Gastroesophageal sphincter (tissue), 4 donors: ENCODE measurements around the gene SPINT2. TPM values are rescaled to one million over a fixed set of nuclear protein-coding genes. Genes with fewer than 3 reads are reported as not detected.

ENCODE experiments used
- ATAC-seq: fragments of 150-250 bp; one replicate; pipeline ENCODE4 v1.9.1; 2016; ENCODE audit warnings: mild to moderate bottlenecking, moderate library complexity
- H3K27ac ChIP-seq, 4 donors: fragments of 200-600 bp; sonication (generic) in 3 of 4; 1 replicate in 3 of 4; 2 replicates in 1 of 4; pipeline ENCODE4 v1.5.1; 2016 to 2019
- H3K27me3 ChIP-seq: fragments of 200-600 bp; sonication (generic); one replicate; pipeline ENCODE4 v1.5.1; 2019
- H3K36me3 ChIP-seq, 2 donors: fragments of 200-600 bp; sonication (generic); one replicate each; pipeline ENCODE4 v1.5.1; 2019; ENCODE audit warnings: control low read depth in 1 of 2
- H3K4me1 ChIP-seq, 3 donors: fragments of 200-600 bp; sonication (generic); 1 replicate in 2 of 3; 2 replicates in 1 of 3; pipeline ENCODE4 v1.5.1; 2016 to 2019; ENCODE audit warnings: control low read depth in 2 of 3
- H3K4me3 ChIP-seq, 2 donors: fragments of 200-600 bp; sonication (generic); one replicate each; pipeline ENCODE4 v1.5.1; 2019; ENCODE audit warnings: mild to moderate bottlenecking in 1 of 2, moderate library complexity in 1 of 2
- H3K9me3 ChIP-seq, 3 donors: fragments of 200-600 bp; sonication (generic); one replicate each; pipeline ENCODE4 v1.5.1; 2017 to 2019; ENCODE audit warnings: control low read depth in 2 of 3
- EP300 ChIP-seq: sonication (generic); formaldehyde crosslinking; IDR thresholded peaks from one replicate; pipeline ENCODE4 v1.6.1; 2017; ENCODE audit warnings: antibody characterized with exemption, mild to moderate bottlenecking
- POLR2A ChIP-seq, 2 donors: fragments of 450-650 bp; IDR thresholded peaks; one replicate each; pipeline ENCODE4 v1.6.1; 2017; ENCODE audit warnings: antibody characterized with exemption in 2 of 2, mild to moderate bottlenecking in 2 of 2, moderate library complexity in 1 of 2
- POLR2AphosphoS5 ChIP-seq: sonication (generic); formaldehyde crosslinking; IDR thresholded peaks from one replicate; pipeline ENCODE4 v1.6.1; 2017; ENCODE audit warnings: antibody characterized with exemption
- WGBS, 2 donors: methylation state at CpG; one replicate each; pipeline ENCODE4 v1.1.5; 2018; ENCODE audit warnings: low coverage in 1 of 2; 5-methylcytosine and 5-hydroxymethylcytosine counted together
- total RNA-seq, 4 donors: library from RNA; depleted of rRNA; stranded (reverse); fragments of >200 nt; gene quantifications; one replicate each; pipeline ENCODE4 v1.1.0, GENCODE V29; 2016
- TF ChIP-seq, protein P1 (sequence below), 4 experiments: fragments of 200-600 bp in 2 of 4; fragments of 450-650 bp in 2 of 4; sonication (generic) in 1 of 4; IDR thresholded peaks; one replicate each; pipeline ENCODE4 v1.5.1; 2017 to 2019; ENCODE audit warnings: antibody characterized with exemption in 4 of 4, mild to moderate bottlenecking in 2 of 4, moderate library complexity in 2 of 4

SPINT2 gene
- total RNA-seq, 4 donors from 2014 or later: 2.1 to 51.7 (median 10.9) TPM

DNA sequence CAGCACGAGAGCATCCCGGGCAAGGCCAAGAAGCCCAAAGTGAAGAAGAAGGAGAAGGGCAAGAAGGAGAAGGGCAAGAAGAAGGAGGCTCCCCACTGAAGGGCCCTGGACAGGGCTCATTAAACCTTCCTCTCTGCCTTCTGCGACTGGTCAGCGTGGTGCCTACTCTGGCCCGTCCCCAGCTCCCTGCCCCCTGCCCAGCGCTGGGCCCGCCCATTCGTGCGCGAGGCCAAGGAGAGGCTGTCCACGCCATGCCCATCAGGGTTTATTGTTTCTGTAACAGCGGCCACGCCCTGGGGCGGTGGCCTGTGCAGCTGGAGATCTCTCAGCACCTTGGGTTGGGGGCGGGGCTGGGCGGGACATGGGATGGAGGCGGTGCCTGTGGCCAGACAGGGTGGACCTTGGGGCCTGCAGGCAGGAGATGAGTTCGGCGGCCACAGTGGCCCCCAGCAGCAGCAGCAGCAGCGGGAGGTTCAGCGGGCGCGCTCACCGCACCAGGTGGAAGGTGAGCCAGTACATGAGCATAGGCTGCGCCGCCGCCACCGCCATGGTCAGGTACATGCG lies 40.6 kb downstream of the SPINT2 start:
- ATAC-seq: peak; percentile 76
- H3K27me3 ChIP-seq: no peaks in the 10 kb centered on the region
- no peaks in the 10 kb centered on the region for H3K9me3 ChIP-seq
- no peaks in the 10 kb centered on the region for H3K4me1 ChIP-seq
- peaks cover 0 to 54% of the 10 kb centered on the region in 2 donors for H3K36me3 ChIP-seq
- WGBS, 2 donors: 78 to 82% methylated on average over 11 to 12 of the region's 29 CpGs
- peak overlapping the region in 2 of 4 donors; percentile 47 to 60 for H3K27ac ChIP-seq
- TF ChIP-seq, protein P1, sequence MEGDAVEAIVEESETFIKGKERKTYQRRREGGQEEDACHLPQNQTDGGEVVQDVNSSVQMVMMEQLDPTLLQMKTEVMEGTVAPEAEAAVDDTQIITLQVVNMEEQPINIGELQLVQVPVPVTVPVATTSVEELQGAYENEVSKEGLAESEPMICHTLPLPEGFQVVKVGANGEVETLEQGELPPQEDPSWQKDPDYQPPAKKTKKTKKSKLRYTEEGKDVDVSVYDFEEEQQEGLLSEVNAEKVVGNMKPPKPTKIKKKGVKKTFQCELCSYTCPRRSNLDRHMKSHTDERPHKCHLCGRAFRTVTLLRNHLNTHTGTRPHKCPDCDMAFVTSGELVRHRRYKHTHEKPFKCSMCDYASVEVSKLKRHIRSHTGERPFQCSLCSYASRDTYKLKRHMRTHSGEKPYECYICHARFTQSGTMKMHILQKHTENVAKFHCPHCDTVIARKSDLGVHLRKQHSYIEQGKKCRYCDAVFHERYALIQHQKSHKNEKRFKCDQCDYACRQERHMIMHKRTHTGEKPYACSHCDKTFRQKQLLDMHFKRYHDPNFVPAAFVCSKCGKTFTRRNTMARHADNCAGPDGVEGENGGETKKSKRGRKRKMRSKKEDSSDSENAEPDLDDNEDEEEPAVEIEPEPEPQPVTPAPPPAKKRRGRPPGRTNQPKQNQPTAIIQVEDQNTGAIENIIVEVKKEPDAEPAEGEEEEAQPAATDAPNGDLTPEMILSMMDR (IDR thresholded peaks at IDR 0.05): no peak
- no peak for TF ChIP-seq POLR2A (IDR thresholded peaks at IDR 0.05)
- no peak for TF ChIP-seq EP300
- TF ChIP-seq POLR2AphosphoS5: no peak
- no peak overlapping the region for H3K4me3 ChIP-seq

DNA sequence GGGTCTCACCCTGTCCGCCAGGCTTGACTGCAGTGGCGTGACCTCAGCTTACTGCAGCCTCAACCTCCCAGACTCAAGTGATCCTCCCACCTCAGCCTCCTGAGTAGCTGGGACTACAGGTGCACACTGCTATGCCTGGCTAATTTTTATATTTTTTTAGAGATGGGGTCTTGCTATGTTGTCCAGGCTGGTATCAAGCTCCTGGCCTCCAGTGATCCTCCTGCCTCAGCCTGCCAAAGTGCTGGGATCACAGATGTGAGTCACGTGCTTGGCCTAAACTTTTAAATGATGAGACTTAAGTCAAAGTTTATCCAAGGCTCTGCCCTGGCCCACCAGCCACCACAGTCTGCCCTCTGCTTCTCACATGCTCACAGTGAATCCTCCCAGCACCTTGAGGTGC lies 41.9 kb downstream of the SPINT2 start:
- ATAC-seq: no peak
- no peak for TF ChIP-seq POLR2AphosphoS5
- no peak for TF ChIP-seq EP300
- TF ChIP-seq, protein P1 (IDR thresholded peaks at IDR 0.05): no peak
- no peak for TF ChIP-seq POLR2A (IDR thresholded peaks at IDR 0.05)
- Histone ChIP-seq H3K27me3 (no peaks in the 10 kb centered on the region), H3K36me3 (peaks cover 0 to 54% of the 10 kb centered on the region in 2 donors), H3K4me3 (no peak overlapping the region), H3K4me1 (no peaks in the 10 kb centered on the region), H3K27ac (no peak overlapping the region), H3K9me3 (no peaks in the 10 kb centered on the region)
- WGBS, 2 donors: 83 to 90% methylated on average over 1 to 3 of the region's 3 CpGs

DNA sequence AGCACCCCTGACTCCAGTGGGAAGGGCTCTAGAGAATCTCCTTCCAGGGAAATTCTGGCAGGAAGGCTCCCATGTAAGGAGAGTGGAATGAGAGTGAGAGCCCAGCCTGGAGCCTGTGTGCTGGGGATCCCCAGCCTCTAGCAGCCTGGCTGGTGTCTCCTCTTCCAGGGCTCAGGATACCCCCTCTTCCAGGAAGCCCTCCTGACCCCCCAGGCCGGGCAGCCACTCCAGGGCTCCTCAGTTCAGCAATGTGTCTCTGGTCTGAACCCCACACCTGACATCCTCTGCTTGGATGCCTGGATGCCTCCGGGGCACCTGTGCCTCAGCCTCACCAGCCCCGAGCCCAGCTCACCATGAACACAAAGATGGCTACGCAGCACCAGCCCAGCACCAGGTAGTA lies 42.7 kb downstream of the SPINT2 start:
- no peaks in the 10 kb centered on the region for H3K27me3 ChIP-seq
- peaks cover 0 to 54% of the 10 kb centered on the region in 2 donors for H3K36me3 ChIP-seq
- no peaks in the 10 kb centered on the region for H3K4me1 ChIP-seq
- no CpG with 5 or more reads among the region's 4 CpGs for WGBS, 2 donors
- ATAC-seq: no peak
- H3K9me3 ChIP-seq: no peaks in the 10 kb centered on the region
- TF ChIP-seq EP300: no peak
- TF ChIP-seq, protein P1 (IDR thresholded peaks at IDR 0.05): no peak
- TF ChIP-seq POLR2AphosphoS5: no peak
- no peak for TF ChIP-seq POLR2A (IDR thresholded peaks at IDR 0.05)
- H3K27ac ChIP-seq: no peak overlapping the region
- no peak overlapping the region for H3K4me3 ChIP-seq

DNA sequence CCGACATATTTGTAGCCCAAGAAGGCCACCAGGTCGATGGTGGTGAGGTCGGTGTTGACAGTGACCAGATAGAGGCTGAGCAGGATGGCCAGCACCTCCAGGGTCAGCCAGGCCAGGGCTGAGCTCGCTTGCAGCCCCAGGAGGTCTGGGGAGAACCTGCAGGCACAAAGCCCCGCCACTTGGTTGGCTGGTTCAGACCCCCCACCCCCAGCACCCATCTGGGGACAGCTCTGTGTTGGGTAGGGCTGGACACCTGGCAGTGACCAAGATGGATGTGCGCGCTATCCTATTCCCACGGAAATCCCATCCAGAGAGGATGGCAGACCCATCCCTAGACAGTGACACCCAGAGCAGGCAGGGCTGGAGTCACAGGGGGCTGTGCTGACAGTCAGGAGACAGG lies 43.2 kb downstream of the SPINT2 start:
- TF ChIP-seq EP300 (no peak), POLR2A (IDR thresholded peaks at IDR 0.05) (no peak), POLR2AphosphoS5 (no peak)
- TF ChIP-seq, protein P1 (IDR thresholded peaks at IDR 0.05): no peak
- Histone ChIP-seq H3K9me3 (no peaks in the 10 kb centered on the region), H3K4me3 (no peak overlapping the region), H3K27ac (no peak overlapping the region), H3K4me1 (no peaks in the 10 kb centered on the region), H3K27me3 (no peaks in the 10 kb centered on the region), H3K36me3 (peaks cover 0 to 54% of the 10 kb centered on the region in 2 donors)
- no peak for ATAC-seq
- 90 to 100% methylated on average over 1 to 2 of the region's 8 CpGs for WGBS, 2 donors

DNA sequence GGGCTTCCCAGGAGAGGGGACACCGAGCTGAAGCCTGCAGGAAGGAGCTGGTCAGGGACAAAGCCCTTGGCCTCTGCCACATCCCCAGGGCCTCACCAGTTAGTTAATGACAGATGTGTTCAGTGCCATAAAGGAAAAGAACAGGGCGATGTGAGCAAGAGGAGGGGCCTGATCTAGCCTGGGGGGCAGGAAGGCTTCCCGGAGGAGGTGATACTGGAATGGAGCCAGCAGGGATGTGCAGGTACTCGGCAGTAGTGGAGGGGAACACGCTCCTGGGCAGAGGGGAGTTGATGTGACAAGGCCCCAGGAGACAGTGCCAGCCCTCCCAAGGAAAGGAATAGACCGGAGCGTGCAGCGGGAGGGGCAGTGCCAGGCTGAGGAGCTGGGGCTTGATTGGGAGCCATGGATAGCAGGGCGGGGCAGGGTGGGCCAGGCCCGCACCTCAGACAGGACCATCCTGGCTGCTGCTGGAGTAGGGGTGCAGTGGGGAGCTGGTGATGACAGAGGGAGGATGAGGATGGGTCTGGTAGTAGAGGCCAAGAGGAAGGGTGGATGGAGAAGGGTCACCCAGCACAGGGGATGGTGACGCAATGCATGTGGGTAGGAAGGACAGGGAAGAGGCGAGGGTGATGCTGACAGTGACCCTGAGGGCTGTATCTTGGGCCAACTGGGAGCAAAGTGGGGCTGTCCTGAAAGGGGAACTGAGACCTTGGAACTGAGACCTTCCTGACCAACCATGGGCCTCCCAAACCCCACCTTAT lies 43.8 kb downstream of the SPINT2 start:
- Histone ChIP-seq H3K4me1 (no peaks in the 10 kb centered on the region), H3K9me3 (no peaks in the 10 kb centered on the region), H3K27me3 (no peaks in the 10 kb centered on the region), H3K4me3 (no peak overlapping the region), H3K36me3 (peaks cover 0 to 54% of the 10 kb centered on the region in 2 donors), H3K27ac (no peak overlapping the region)
- TF ChIP-seq, protein P1 (IDR thresholded peaks at IDR 0.05): no peak
- TF ChIP-seq POLR2AphosphoS5 (no peak), POLR2A (IDR thresholded peaks at IDR 0.05) (no peak)
- WGBS, 2 donors: 90 to 94% methylated on average over 4 to 10 of the region's 12 CpGs
- no peak for ATAC-seq
